Measurements from ENCODE around the gene EGR1. TPM values are rescaled to one million over a fixed set of nuclear protein-coding genes. Genes with fewer than 3 reads are reported as not detected.

The EGR1 gene
- polyA plus RNA-seq, 1 donor (not counting 4 experiments of a cell fraction or from before 2014, with no cell fraction given), result 5.6 TPM

GRCh38 chr5:138444774-138445546, 20.3 kb upstream of the EGR1 start:
- no peak for DNase-seq (ENCODE audit: low read depth, low spot score)
- Histone ChIP-seq H3K9me1 (ENCODE audit: control insufficient read depth, extremely low read depth, insufficient read depth, low read length) (no peaks in the 10 kb centered on the region), H3K27me3 (ENCODE audit: control insufficient read depth, extremely low read depth, insufficient read depth, low read length) (no peaks in the 10 kb centered on the region), H2AFZ (ENCODE audit: control insufficient read depth, low read length) (no peak overlapping the region), H3K9me3 (ENCODE audit: control insufficient read depth, low read depth, low read length) (no peaks in the 10 kb centered on the region), H3K4me2 (ENCODE audit: control insufficient read depth, extremely low read depth, insufficient read depth, low read depth, low read length) (no peak overlapping the region), H3K4me1 (ENCODE audit: control insufficient read depth, extremely low read depth, insufficient read depth, low read length) (no peaks in the 10 kb centered on the region), H3K36me3 (ENCODE audit: control insufficient read depth in 2 of 2, extremely low read depth in 1 of 2, insufficient read depth in 2 of 2, low read length in 2 of 2) (no peaks in the 10 kb centered on the region), H3K79me2 (ENCODE audit: control insufficient read depth, insufficient read depth, low read length) (no peaks in the 10 kb centered on the region), H3K9ac (ENCODE audit: control insufficient read depth, extremely low read depth, insufficient read depth, low read length) (no peak overlapping the region), H3K27ac (ENCODE audit: control insufficient read depth, insufficient read depth, low read length) (no peak overlapping the region), H3K4me3 (ENCODE audit: control insufficient read depth in 2 of 3, extremely low read depth in 1 of 3, insufficient read depth in 2 of 3, low read depth in 1 of 3, low read length in 3 of 3) (no peak overlapping the region), H4K20me1 (ENCODE audit: control insufficient read depth, extremely low read depth, insufficient read depth, low read length) (no peaks in the 10 kb centered on the region)
- dilution Hi-C loops (cut with MboI; ENCODE audit: extremely low pct_ligation_motif_present, low sequenced_read_pairs), result no loop called here
- TF ChIP-seq EZH2 (IDR thresholded peaks at IDR 0.05; ENCODE audit: low read length) (no peak), CTCF (optimal IDR thresholded peaks at IDR 0.05 in 1 of 3, IDR thresholded peaks at IDR 0.05 in 1 of 3, conservative IDR thresholded peaks at IDR 0.05 in 1 of 3; ENCODE audit: extremely low read depth in 1 of 3, insufficient read depth in 2 of 3, low read length in 3 of 3) (no peak)
- FAIRE-seq, result no peak

DNA sequence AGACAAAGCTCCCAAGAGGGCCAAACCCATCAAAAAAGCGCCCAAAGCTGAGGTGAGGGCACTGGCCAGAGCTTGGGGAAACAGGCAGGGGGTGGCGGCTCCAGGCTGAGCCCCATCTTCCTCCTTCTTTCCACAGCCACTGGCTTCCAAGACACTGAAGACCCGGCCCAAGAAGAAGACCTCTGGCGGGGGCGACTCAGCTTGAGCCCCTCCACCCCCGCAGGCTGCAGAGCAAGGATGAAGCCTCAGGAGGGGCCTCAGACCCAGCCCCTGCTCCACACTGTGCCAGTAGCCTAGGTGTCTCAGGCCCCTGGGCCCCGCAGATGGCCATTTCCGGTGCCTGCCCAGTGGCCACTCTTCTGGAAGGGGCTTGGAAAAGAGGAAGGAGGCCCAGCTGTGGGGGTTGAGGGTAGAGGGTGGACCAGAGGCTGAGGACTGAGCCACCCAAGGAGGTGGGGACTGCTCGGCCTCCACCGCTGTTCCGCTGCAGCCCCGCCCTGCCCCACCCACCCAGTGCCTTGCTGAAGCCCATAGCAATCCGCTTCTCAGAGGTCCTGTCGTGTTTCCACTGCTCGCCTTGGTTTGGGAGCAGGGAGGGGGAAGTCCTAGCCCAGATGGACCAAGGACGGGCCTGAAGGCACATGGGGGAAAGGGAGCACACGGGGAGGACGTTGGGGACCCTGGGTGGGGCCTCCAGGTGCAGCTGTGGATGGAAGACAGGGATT, 19.6 kb upstream of the EGR1 start:
- dilution Hi-C loops (cut with MboI; ENCODE audit: extremely low pct_ligation_motif_present, low sequenced_read_pairs), result no loop called here

More for the DNA sequence above, 19.6 kb upstream of the EGR1 start:
- H4K20me1 ChIP-seq (ENCODE audit: control insufficient read depth, extremely low read depth, insufficient read depth, low read length), result no peaks in the 10 kb centered on the region
- no peaks in the 10 kb centered on the region for H3K9me1 ChIP-seq (ENCODE audit: control insufficient read depth, extremely low read depth, insufficient read depth, low read length)
- FAIRE-seq, result no peak
- peaks cover 2% of the 10 kb centered on the region for H3K4me1 ChIP-seq (ENCODE audit: control insufficient read depth, extremely low read depth, insufficient read depth, low read length)
- no peaks in the 10 kb centered on the region for H3K79me2 ChIP-seq (ENCODE audit: control insufficient read depth, insufficient read depth, low read length)
- H3K4me3 ChIP-seq (ENCODE audit: control insufficient read depth in 2 of 3, extremely low read depth in 1 of 3, insufficient read depth in 2 of 3, low read depth in 1 of 3, low read length in 3 of 3), result no peak overlapping the region
- H3K36me3 ChIP-seq (ENCODE audit: control insufficient read depth in 2 of 2, extremely low read depth in 1 of 2, insufficient read depth in 2 of 2, low read length in 2 of 2), result no peaks in the 10 kb centered on the region
- no peaks in the 10 kb centered on the region for H3K27me3 ChIP-seq (ENCODE audit: control insufficient read depth, extremely low read depth, insufficient read depth, low read length)
- H3K4me2 ChIP-seq (ENCODE audit: control insufficient read depth, extremely low read depth, insufficient read depth, low read depth, low read length), result no peak overlapping the region
- H2AFZ ChIP-seq (ENCODE audit: control insufficient read depth, low read length), result no peak overlapping the region
- DNase-seq (ENCODE audit: low read depth, low spot score), result no peak
- no peak for TF ChIP-seq EZH2 (IDR thresholded peaks at IDR 0.05; ENCODE audit: low read length)
- TF ChIP-seq CTCF (optimal IDR thresholded peaks at IDR 0.05 in 1 of 3, IDR thresholded peaks at IDR 0.05 in 1 of 3, conservative IDR thresholded peaks at IDR 0.05 in 1 of 3; ENCODE audit: extremely low read depth in 1 of 3, insufficient read depth in 2 of 3, low read length in 3 of 3), result no peak
- H3K27ac ChIP-seq (ENCODE audit: control insufficient read depth, insufficient read depth, low read length), result no peak overlapping the region
- no peak overlapping the region for H3K9ac ChIP-seq (ENCODE audit: control insufficient read depth, extremely low read depth, insufficient read depth, low read length)
- H3K9me3 ChIP-seq (ENCODE audit: control insufficient read depth, low read depth, low read length), result no peaks in the 10 kb centered on the region
